Measurements from ENCODE around the gene LIMCH1. TPM values are rescaled to one million over a fixed set of nuclear protein-coding genes. Genes with fewer than 3 reads are reported as not detected.

Gene LIMCH1
- total RNA-seq, 1 experiment from 2014 or later, result 10.4 TPM

- ChIA-PET RAD21 (ENCODE audit: low non-redundant PET in 1 of 2, low total read pairs in 2 of 2, uncharacterized antibody in 2 of 2, unreplicated experiment in 2 of 2) (no interaction called here), CTCF (no interaction called here), POLR2A (no interaction called here)
- TF ChIP-seq TCF7L2 (IDR thresholded peaks at IDR 0.05; ENCODE audit: borderline replicate concordance, extremely low read depth, insufficient read depth, insufficient read length) (no peak), POLR2A (IDR thresholded peaks at IDR 0.05; ENCODE audit: borderline replicate concordance, extremely low read depth, insufficient read depth, insufficient read length) (no peak), CTCF (IDR thresholded peaks at IDR 0.05 in 2 of 3, conservative IDR thresholded peaks at IDR 0.05 in 1 of 3; ENCODE audit: borderline replicate concordance in 1 of 3, insufficient read depth in 1 of 3, low read depth in 2 of 3, low read length in 2 of 3) (no peak), ELF1 (IDR thresholded peaks at IDR 0.05; ENCODE audit: borderline replicate concordance, low read depth) (no peak), SRF (IDR thresholded peaks at IDR 0.05; ENCODE audit: low read depth) (no peak), EGR1 (IDR thresholded peaks at IDR 0.05; ENCODE audit: low read depth) (no peak), MAX (IDR thresholded peaks at IDR 0.05) (no peak), ZBTB33 (IDR thresholded peaks at IDR 0.05; ENCODE audit: extremely low read depth, insufficient replicate concordance, low read length) (no peak), JUND (IDR thresholded peaks at IDR 0.05) (no peak), SP1 (IDR thresholded peaks at IDR 0.05; ENCODE audit: low read depth) (no peak)
- ATAC-seq (no peak), DNase-seq (ENCODE audit: low read depth, low spot score) (no peak)
- H2AFZ ChIP-seq (ENCODE audit: low read depth, low read length, poor library complexity, severe bottlenecking), result no peak overlapping the region
- H3K79me2 ChIP-seq (ENCODE audit: insufficient read depth, low read length), result no peaks in the 10 kb centered on the region
- H4K20me1 ChIP-seq (ENCODE audit: insufficient read depth), result no peaks in the 10 kb centered on the region
- no TSS peak for BruUV-seq (replicated peaks)
- H3K36me3 ChIP-seq (ENCODE audit: control insufficient read depth in 1 of 2, insufficient read depth in 2 of 2, low read length in 2 of 2), result no peaks in the 10 kb centered on the region
- intact Hi-C loops (cut with micrococcal nuclease), result no loop called here
- H3K4me3 ChIP-seq (replicated peaks in 1 of 2; ENCODE audit: low read depth in 1 of 2, low read length in 2 of 2), result no peak overlapping the region
- H3K9ac ChIP-seq (ENCODE audit: low read length), result no peak overlapping the region
- no peaks in the 10 kb centered on the region for H3K27me3 ChIP-seq (ENCODE audit: insufficient read depth, low read length)
- H3K4me1 ChIP-seq (ENCODE audit: control insufficient read depth in 1 of 2, insufficient read depth in 2 of 2, low read length in 2 of 2), result peaks cover 6 to 20% of the 10 kb centered on the region in 2 experiments; a peak in 3 of 4 replicates
- H3K9me2 ChIP-seq (ENCODE audit: insufficient read depth), result no peaks in the 10 kb centered on the region
- H3K9me3 ChIP-seq (ENCODE audit: control insufficient read depth in 1 of 2, insufficient read depth in 1 of 2, low read depth in 1 of 2, low read length in 2 of 2), result no peaks in the 10 kb centered on the region
- H3K4me2 ChIP-seq (ENCODE audit: low read length), result no peak overlapping the region
- no peak overlapping the region for H3K27ac ChIP-seq (ENCODE audit: low read depth, low read length)
Observed at GRCh38 chr4:41506130-41506529, 31.8 kb upstream of the LIMCH1 start.
